Calu3 (cell line): Measurements from ENCODE around the gene LRMDA. TPM values are rescaled to one million over a fixed set of nuclear protein-coding genes. Genes with fewer than 3 reads are reported as not detected.

Source experiments
- BruUV-seq: library from RNA; stranded (reverse); fragments of 400-500 nt; replicated peaks from 2 replicates; lab custom pipeline; 2021; lab: Mats Ljungman, UMichigan
- CTCF ChIA-PET: fragments of 300-600 bp; sonication (Branson Sonifier 250); formaldehyde crosslinking; loops from one replicate; lab custom pipeline; 2022; ENCODE audit warnings: antibody characterized with exemption; lab: Charles Lee
- DNase-seq: peaks from one replicate; pipeline ENCODE4 v3.0.0; 2022
- H3K27ac Mint-ChIP-seq: one replicate; pipeline ENCODE4 v1.8.0; 2022; ENCODE audit warnings: mixed read lengths; ENCODE audit not compliant: unreplicated experiment
- H3K27me3 Mint-ChIP-seq: one replicate; pipeline ENCODE4 v1.8.0; 2022; ENCODE audit warnings: mixed read lengths; ENCODE audit not compliant: unreplicated experiment
- H3K36me3 Mint-ChIP-seq: one replicate; pipeline ENCODE4 v1.8.0; 2022; ENCODE audit warnings: mild to moderate bottlenecking, moderate library complexity, mixed read lengths; ENCODE audit not compliant: insufficient read depth, unreplicated experiment
- H3K4me1 Mint-ChIP-seq: one replicate; pipeline ENCODE4 v1.8.0; 2022; ENCODE audit warnings: mild to moderate bottlenecking, low read depth, mixed read lengths; ENCODE audit not compliant: unreplicated experiment
- H3K4me3 Mint-ChIP-seq: one replicate; pipeline ENCODE4 v1.8.0; 2022; ENCODE audit warnings: mild to moderate bottlenecking, low read depth, moderate library complexity, mixed read lengths; ENCODE audit not compliant: unreplicated experiment
- H3K9me3 Mint-ChIP-seq: one replicate; pipeline ENCODE4 v1.8.0; 2022; ENCODE audit warnings: low read depth, mixed read lengths; ENCODE audit not compliant: unreplicated experiment
- intact Hi-C: fragments of 100-400 bp; cut with micrococcal nuclease; formaldehyde crosslinking; loops from one replicate; pipeline ENCODE4 v1.10.0; 2022; ENCODE audit not compliant: unreplicated experiment
- total RNA-seq: library from RNA; stranded (reverse); gene quantifications from 2 replicates; pipeline ENCODE4 v1.2.3, GENCODE V29; 2022
- TF ChIP-seq, protein P1 (sequence below): fragments of 200-600 bp; IDR thresholded peaks from one replicate; pipeline ENCODE4 v1.8.0; 2022; ENCODE audit warnings: antibody characterized with exemption; ENCODE audit not compliant: unreplicated experiment

LRMDA gene
- total RNA-seq, 1 experiment from 2014 or later = 7.6 TPM

DNA sequence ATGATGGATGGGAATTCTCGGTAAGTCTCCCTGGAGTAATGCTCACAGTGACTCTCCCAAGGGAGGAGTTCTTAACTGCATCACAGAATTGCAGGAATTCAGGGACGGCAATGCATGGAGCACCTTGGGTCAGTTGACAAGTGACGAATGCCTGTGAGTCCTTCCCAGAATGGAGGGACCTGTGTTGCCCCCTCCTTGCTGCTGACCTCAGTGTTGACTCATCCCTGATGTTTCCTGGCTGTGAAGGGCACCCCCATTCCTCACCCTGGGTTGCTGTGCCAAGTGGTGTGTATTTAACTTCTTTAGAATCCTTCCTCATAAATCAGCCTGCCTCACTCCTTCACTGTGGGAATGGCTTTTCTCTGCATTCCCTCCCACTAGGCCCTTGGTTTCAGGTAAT, 98.9 kb downstream of the LRMDA start:
- no peaks in the 10 kb centered on the region for H3K36me3 Mint-ChIP-seq
- TF ChIP-seq, protein P1, sequence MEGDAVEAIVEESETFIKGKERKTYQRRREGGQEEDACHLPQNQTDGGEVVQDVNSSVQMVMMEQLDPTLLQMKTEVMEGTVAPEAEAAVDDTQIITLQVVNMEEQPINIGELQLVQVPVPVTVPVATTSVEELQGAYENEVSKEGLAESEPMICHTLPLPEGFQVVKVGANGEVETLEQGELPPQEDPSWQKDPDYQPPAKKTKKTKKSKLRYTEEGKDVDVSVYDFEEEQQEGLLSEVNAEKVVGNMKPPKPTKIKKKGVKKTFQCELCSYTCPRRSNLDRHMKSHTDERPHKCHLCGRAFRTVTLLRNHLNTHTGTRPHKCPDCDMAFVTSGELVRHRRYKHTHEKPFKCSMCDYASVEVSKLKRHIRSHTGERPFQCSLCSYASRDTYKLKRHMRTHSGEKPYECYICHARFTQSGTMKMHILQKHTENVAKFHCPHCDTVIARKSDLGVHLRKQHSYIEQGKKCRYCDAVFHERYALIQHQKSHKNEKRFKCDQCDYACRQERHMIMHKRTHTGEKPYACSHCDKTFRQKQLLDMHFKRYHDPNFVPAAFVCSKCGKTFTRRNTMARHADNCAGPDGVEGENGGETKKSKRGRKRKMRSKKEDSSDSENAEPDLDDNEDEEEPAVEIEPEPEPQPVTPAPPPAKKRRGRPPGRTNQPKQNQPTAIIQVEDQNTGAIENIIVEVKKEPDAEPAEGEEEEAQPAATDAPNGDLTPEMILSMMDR = no peak
- H3K27me3 Mint-ChIP-seq = peaks cover 32% of the 10 kb centered on the region
- DNase-seq = peak; percentile 6
- intact Hi-C loops = no loop called here
- H3K27ac Mint-ChIP-seq = no peak overlapping the region
- no TSS peak for BruUV-seq
- H3K9me3 Mint-ChIP-seq = no peaks in the 10 kb centered on the region
- CTCF ChIA-PET = no interaction called here
- no peak overlapping the region for H3K4me3 Mint-ChIP-seq
- H3K4me1 Mint-ChIP-seq = no peaks in the 10 kb centered on the region

DNA sequence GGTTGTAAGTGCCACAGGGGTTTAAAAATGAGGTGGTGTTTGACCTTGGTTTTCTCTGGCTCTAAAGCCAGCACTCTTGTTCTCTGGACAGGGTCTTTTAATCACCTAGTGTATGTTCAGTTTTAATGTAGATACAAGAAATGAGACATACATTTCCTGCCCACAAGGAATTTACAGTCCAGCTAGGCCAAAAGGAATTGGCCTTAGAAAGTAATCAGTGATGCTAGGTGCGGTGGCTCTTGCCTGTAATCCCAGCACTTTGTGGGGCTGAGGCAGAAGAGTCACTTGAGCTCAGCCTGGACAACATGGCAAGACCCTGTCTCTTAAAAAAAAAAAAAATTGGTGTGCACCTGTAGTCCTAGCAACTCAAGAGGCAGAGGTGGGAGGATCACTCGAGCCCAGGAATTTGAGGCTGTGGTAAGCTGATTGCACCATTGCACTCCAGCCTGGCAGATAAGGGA, 100.2 kb downstream of the LRMDA start:
- peaks cover 32% of the 10 kb centered on the region for H3K27me3 Mint-ChIP-seq
- TF ChIP-seq, protein P1 = no peak

DNA sequence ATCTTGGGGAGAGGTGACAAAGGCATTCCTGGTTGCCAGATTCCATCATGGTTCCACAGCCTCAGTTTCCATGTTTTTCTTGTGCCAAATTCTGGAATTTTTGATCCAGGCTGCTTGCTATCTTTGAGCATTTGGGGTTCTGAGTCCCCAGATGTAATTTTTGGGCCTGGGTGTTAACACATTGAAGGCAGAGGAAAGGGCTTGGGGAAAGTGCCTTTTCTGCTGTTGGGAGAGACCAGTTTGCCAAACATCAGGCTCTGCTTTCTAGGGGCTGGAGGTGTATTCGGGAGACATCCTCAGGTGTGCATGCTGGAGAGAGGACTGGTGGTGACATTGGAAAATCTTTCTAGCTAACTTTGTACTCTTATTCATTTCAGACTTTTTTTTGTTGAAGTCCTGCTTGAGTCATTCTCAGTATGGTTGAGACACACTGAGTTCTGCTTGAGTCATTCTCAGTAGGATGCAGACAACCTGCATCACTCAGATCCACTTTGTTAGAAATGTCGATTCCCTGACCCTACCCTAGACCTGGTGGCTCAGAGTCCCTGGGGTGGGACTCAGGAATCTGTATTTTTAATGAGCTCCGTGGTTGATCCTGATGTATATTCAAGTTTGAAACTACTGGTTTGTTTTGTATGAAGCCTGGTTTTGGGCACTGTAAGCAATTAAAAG, 101.0 kb downstream of the LRMDA start:
- no peak for DNase-seq
- Mint-ChIP-seq H3K36me3 (no peaks in the 10 kb centered on the region), H3K27me3 (peaks cover 35% of the 10 kb centered on the region), H3K9me3 (no peaks in the 10 kb centered on the region), H3K27ac (no peak overlapping the region), H3K4me1 (no peaks in the 10 kb centered on the region), H3K4me3 (no peak overlapping the region)
- no TSS peak for BruUV-seq
- intact Hi-C loops = no loop called here
- TF ChIP-seq, protein P1 = no peak
- CTCF ChIA-PET = interaction anchor here (0.9 kb wide), 1 partner anchor 1413 kb away, joined by 3 read pairs; no protein-coding TSS in a partner anchor

More for the DNA sequence above, 100.2 kb downstream of the LRMDA start:
- Mint-ChIP-seq H3K4me1 (no peaks in the 10 kb centered on the region), H3K36me3 (no peaks in the 10 kb centered on the region), H3K4me3 (no peak overlapping the region), H3K27ac (no peak overlapping the region), H3K9me3 (no peaks in the 10 kb centered on the region)
- CTCF ChIA-PET = no interaction called here
- intact Hi-C loops = no loop called here
- DNase-seq = no peak
- BruUV-seq = no TSS peak

DNA sequence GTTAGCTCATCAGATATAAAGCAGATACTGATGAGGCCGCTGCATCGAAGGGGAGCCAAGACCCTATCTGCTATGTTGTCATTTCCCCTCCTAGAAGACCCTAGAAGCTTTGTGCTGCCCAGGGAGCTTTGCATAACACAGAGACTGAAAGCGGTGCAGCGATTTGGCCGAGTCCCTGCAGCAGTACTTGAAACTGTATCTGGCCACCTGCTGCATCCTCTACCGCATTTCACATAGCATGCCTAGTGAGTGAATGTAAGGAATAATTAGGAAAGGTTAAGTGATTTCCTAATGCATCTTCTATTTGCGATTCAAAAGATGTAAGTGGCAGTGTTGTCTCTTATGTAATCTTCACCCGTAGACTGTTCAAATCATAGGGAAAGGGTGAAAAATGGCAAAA, 106.7 kb downstream of the LRMDA start:
- H3K27ac Mint-ChIP-seq = no peak overlapping the region
- peaks cover 38% of the 10 kb centered on the region for H3K27me3 Mint-ChIP-seq
- CTCF ChIA-PET = interaction anchor here (0.6 kb wide), 1 partner anchor 10 kb away, joined by 4 read pairs; no protein-coding TSS in a partner anchor
- intact Hi-C loops = no loop called here
- H3K9me3 Mint-ChIP-seq = no peaks in the 10 kb centered on the region
- TF ChIP-seq, protein P1 = no peak
- no peaks in the 10 kb centered on the region for H3K4me1 Mint-ChIP-seq
- H3K4me3 Mint-ChIP-seq = no peak overlapping the region
- no peaks in the 10 kb centered on the region for H3K36me3 Mint-ChIP-seq
- BruUV-seq = no TSS peak
- DNase-seq = no peak
